ENCODE measurements around the gene JPH3. TPM values are rescaled to one million over a fixed set of nuclear protein-coding genes. Genes with fewer than 3 reads are reported as not detected.

Gene JPH3
- total RNA-seq, 1 donor from 2014 or later = 0.16 TPM

- DNase-seq (ENCODE audit: low spot score) = no peak
Observed at GRCh38 chr16:87648698-87649487, 46.6 kb downstream of the JPH3 start.

- DNase-seq (ENCODE audit: low spot score) = no peak
Observed at GRCh38 chr16:87652386-87652785, 50.1 kb downstream of the JPH3 start.

DNA sequence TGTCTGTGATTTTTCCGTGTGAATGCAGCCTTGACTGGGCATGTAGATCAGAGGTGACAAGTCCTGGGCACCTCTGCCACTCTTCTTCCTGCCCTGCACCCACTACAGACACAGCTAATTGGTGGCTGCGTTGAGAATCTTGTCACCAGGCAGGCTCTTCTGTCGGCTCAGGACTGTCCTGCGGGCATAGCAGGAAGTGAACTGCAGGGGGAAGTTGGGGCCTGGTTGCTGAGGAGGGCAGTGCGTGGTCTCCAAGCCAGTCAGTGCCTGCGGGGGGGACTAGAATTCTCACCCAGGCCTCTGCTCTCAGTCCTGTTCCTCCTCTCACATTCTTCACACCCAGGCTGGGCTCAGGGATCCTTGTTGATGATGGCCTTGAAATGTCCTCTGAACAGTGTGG, 50.5 kb downstream of the JPH3 start:
- no peak for DNase-seq (ENCODE audit: low spot score)

DNA sequence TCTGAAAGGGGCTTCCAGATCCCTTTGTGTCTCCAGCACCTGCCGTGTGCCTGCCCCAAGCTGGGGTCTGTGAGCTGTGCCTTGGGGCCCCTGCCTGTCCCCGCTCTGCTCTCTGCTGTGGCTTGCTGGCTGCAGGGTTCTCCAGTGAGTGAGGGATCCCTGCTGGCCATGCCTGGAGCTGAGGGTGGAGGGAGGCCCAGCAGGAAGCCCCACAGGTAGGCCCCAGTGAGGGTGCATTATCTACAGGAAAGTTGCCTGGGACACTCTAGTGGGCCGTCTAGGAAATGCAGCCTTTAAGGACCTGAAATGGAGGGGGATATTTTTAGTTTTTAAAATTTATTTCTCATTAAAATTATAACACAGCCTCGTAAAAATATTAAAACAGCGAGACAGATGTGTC, 50.9 kb downstream of the JPH3 start:
- no peak for DNase-seq (ENCODE audit: low spot score)

DNA sequence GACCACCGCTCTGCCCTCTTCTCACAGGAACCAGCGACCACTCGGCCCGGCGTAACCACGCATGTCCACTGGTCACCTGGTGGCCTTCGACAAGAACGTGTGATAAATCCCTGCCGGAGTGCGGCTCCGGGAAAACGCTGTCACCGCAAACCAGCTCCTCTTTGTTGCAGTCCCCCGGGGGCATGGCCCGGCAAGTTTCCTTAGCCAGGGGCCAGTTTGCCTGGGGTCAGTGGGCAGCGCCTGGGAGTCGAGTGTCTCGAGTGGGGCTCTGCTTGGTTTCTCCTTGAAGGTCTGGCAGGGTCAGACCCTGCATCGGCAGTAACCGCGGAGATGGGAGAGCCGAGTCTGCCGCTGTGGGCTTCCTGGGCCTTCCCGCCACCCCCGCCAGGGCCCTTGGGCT, 52.5 kb downstream of the JPH3 start:
- no peak for DNase-seq (ENCODE audit: low spot score)

- DNase-seq (ENCODE audit: low spot score) = no peak
Observed at GRCh38 chr16:87656328-87656727, 54.0 kb downstream of the JPH3 start.

GRCh38 chr16:87657621-87658192, 55.4 kb downstream of the JPH3 start:
- no peak for DNase-seq (ENCODE audit: low spot score)

- no peak for DNase-seq (ENCODE audit: low spot score)
Observed at GRCh38 chr16:87658564-87659225, 56.4 kb downstream of the JPH3 start.

GRCh38 chr16:87661561-87661960, 59.3 kb downstream of the JPH3 start:
- no peak for DNase-seq (ENCODE audit: low spot score)

GRCh38 chr16:87662254-87663204, 60.2 kb downstream of the JPH3 start:
- no peak for DNase-seq (ENCODE audit: low spot score)

DNA sequence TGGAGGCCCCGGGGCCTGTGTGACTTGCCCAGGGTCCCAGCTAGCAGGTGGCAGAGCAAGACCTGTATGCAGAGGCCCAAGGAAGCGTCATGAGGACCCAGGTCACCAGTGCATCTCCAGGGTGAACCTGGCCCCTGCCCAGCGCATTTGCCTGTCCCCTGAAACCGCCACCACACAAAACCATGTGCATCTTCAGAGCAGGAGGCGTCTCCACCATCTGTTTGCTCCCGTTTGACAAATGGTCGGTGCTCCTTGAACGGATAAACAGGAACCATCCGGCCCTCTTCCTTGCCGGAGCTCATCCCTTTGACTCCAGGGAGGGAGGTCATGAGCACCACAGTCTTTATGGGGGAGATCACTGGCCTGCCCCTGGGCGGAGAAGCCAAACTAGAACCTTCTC, 62.5 kb downstream of the JPH3 start:
- no peak for DNase-seq (ENCODE audit: low spot score)

DNA sequence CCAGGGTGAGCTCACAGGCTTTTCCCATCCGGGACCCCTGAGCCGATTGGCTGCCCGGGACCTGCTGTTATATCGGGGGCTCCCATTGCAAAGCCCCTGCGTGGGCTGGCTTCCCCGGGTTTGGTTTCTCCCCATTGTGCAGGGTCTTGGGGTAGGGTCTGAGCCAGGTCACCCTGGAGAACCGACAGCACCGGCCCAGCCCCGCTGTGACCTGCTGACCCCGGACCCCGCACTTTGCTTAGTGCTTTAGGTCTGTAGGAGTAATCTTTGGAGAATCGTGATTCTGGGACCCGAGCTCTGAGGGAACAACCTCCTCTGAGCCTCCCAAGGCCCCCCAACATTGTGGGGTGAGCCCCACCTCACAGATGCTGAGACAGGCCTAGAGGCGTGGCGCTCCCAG, 62.9 kb downstream of the JPH3 start:
- no peak for DNase-seq (ENCODE audit: low spot score)

- DNase-seq (ENCODE audit: low spot score) = no peak
Observed at GRCh38 chr16:87666919-87667318, 64.6 kb downstream of the JPH3 start.

DNA sequence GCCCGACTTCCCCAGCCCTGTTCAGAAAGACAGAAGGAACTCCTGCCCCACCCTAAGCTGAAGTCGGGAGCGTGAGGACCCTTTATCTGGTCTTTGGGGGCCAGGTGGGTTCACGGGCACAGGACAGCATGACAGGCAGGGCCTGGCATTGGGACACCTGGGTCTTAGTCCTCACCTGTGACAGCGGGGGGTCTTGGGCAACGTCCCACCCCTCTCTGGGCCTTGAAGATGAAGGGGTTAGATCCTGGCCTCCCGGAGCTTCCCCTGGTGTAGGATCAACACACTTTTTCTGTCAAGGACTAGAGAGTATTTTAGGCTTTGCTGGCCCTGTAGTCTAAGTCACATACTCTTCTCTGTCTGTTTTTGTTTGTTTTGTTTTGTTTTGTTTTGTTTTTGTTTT, 65.1 kb downstream of the JPH3 start:
- no peak for DNase-seq (ENCODE audit: low spot score)

- DNase-seq (ENCODE audit: low spot score) = no peak
Observed at GRCh38 chr16:87667946-87668345, 65.6 kb downstream of the JPH3 start.

DNA sequence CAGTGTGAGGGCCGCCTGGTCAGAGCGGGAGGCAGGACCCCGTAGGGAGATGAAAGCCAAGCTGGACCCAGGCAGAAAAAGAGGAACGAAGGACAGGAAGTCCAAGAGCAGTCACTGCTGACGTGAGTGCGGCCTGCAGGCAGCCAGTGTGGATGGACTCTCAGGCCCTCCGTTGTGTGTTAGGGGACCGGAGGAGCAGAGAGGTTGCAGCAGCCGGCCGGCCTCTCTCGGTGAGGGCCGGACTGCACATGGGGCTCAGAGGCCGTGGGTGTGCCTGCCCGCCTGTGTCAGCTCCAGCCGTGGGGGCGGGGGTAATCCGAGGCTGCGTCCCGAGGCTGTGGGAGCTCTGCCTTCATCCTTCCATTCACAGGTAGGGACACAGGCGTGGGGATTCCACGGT, 67.4 kb downstream of the JPH3 start:
- no peak for DNase-seq (ENCODE audit: low spot score)

DNA sequence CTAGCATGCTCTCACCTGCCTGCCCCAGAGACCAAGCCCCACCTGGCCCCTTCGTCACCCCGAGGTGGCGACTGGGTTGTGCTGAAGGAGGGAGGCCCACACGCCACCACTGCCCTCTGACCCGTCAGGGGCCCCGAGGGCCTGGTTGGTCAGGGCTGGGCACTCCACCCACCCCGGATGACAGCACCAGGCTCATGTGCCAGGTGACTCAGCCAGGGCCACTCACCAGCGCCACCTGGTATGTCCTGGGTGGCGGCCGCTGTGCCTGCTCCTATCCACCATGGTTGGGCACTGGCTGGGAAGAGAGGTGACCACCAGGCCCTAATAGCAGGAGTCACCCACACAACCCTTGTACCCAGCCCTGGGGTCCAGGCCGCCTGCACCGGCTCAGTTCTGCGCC, 68.9 kb downstream of the JPH3 start:
- DNase-seq (ENCODE audit: low spot score) = no peak

- DNase-seq (ENCODE audit: low spot score) = no peak
Observed at GRCh38 chr16:87671715-87672270, 69.5 kb downstream of the JPH3 start.

DNA sequence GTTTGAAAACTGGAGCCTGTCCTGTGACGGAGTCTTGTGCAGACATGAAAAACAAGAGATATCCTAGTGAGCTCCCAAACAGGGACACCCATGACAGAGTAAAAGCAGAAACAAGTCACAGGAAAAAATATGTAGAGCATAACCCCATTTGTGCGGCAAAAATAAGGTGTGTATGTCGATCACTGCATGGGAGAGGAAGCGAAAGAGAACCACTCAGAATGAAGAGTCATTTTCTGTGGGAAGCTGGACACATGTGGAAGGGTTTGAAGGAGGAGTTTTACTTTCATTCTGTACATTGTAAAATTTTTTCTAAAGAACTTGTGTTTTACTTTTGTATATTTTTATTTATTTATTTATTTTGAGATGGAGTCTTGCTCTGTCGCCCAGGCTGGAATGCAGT, 72.1 kb downstream of the JPH3 start:
- no peak for DNase-seq (ENCODE audit: low spot score)

- DNase-seq (ENCODE audit: low spot score) = no peak
Observed at GRCh38 chr16:87675111-87675719, 72.9 kb downstream of the JPH3 start.

- DNase-seq (ENCODE audit: low spot score) = no peak
Observed at GRCh38 chr16:87677830-87678229, 75.5 kb downstream of the JPH3 start.

Measured in mesenteric fat pad (tissue), 1 donor.